OCI-LY7 (cell line): ENCODE data around the gene MAGI1. TPM values are rescaled to one million over a fixed set of nuclear protein-coding genes. Genes with fewer than 3 reads are reported as not detected.

Source experiments
- BruUV-seq: library from RNA; stranded (reverse); fragments of 400-500 nt; replicated peaks from 2 replicates; lab custom pipeline; 2021; lab: Mats Ljungman, UMichigan
- CTCF ChIA-PET: fragments of 300-600 bp; sonication (Branson Sonifier 250); formaldehyde crosslinking; loops from one replicate; lab custom pipeline; 2022; ENCODE audit warnings: antibody characterized with exemption; ENCODE audit not compliant: unreplicated experiment; lab: Charles Lee
- POLR2A ChIA-PET: fragments of 300-600 bp; sonication (Branson Sonifier 250); formaldehyde crosslinking; loops from one replicate; lab custom pipeline; 2022; ENCODE audit warnings: antibody characterized with exemption; lab: Charles Lee
- DNase-seq: peaks from one replicate; pipeline ENCODE4 v3.0.0-alpha.2; 2015; ENCODE audit warnings: low spot score
- H2AFZ ChIP-seq: fragments of 200-600 bp; sonication (generic), shearing (Covaris generic); 2 replicates; pipeline ENCODE4 v1.6.1; 2014; ENCODE audit warnings: mild to moderate bottlenecking, antibody characterized with exemption, low read length, moderate library complexity
- H3K27ac ChIP-seq: fragments of 200-600 bp; sonication (generic); 2 replicates; pipeline ENCODE4 v1.5.1; 2014; ENCODE audit warnings: mixed run types, low read depth, mild to moderate bottlenecking, moderate library complexity, low read length, inconsistent platforms; ENCODE audit not compliant: poor library complexity, severe bottlenecking
- H3K36me3 ChIP-seq: fragments of 200-600 bp; sonication (generic); 2 replicates; pipeline ENCODE4 v1.6.1; 2014; ENCODE audit warnings: mild to moderate bottlenecking, antibody characterized with exemption, low read length, moderate library complexity, mixed read lengths; ENCODE audit not compliant: insufficient read depth
- H3K4me1 ChIP-seq: fragments of 200-600 bp; sonication (generic); 2 replicates; pipeline ENCODE4 v1.5.1; 2014; ENCODE audit warnings: mild to moderate bottlenecking, low read length; ENCODE audit not compliant: insufficient read depth, poor library complexity, severe bottlenecking
- H3K4me2 ChIP-seq: fragments of 200-600 bp; sonication (generic); 2 replicates; pipeline ENCODE4 v1.6.1; 2014; ENCODE audit warnings: mild to moderate bottlenecking, low read length
- H3K4me3 ChIP-seq: fragments of 200-600 bp; sonication (generic); 2 replicates; pipeline ENCODE4 v1.5.1; 2014; ENCODE audit warnings: mild to moderate bottlenecking, low read depth, low read length; ENCODE audit not compliant: poor library complexity, severe bottlenecking
- H3K79me2 ChIP-seq: fragments of 200-600 bp; sonication (generic); 2 replicates; pipeline ENCODE4 v1.6.1; 2016; ENCODE audit warnings: low read depth, mild to moderate bottlenecking, low read length, moderate library complexity, mixed read lengths; ENCODE audit not compliant: insufficient read depth
- H3K9me2 ChIP-seq: fragments of 200-600 bp; sonication (generic); 2 replicates; pipeline ENCODE4 v1.6.1; 2016; ENCODE audit warnings: mild to moderate bottlenecking, low read length, mixed read lengths; ENCODE audit not compliant: insufficient read depth
- H3K9me3 ChIP-seq: fragments of 200-600 bp; sonication (generic); 2 replicates; pipeline ENCODE4 v1.6.1; 2014; ENCODE audit warnings: mild to moderate bottlenecking, mixed run types, low read length, mixed read lengths
- H4K20me1 ChIP-seq: fragments of 200-600 bp; sonication (generic); 2 replicates; pipeline ENCODE4 v1.6.1; 2014; ENCODE audit warnings: mild to moderate bottlenecking, antibody characterized with exemption, low read length, moderate library complexity, mixed read lengths; ENCODE audit not compliant: insufficient read depth
- EZH2phosphoT487 ChIP-seq: fragments of 200-600 bp; sonication (generic); IDR thresholded peaks from 2 replicates; pipeline ENCODE4 v1.6.1; 2018; ENCODE audit warnings: low read depth, borderline replicate concordance, mild to moderate bottlenecking, mixed run types, antibody characterized with exemption, low read length, moderate library complexity, mixed read lengths
- intact Hi-C: fragments of 100-400 bp; cut with micrococcal nuclease; formaldehyde crosslinking; loops from one replicate; pipeline ENCODE4 v1.10.0; 2022; ENCODE audit not compliant: unreplicated experiment
- total RNA-seq, 2 experiments: library from RNA; depleted of rRNA in 1 of 2; stranded (reverse); fragments of >200 nt in 1 of 2; shearing (Covaris generic) in 1 of 2; gene quantifications; 2 replicates each; pipeline ENCODE4 v1.2.3, GENCODE V29; 2014 to 2022
- TF ChIP-seq, protein P1 (sequence below): fragments of 200-600 bp; sonication (generic); conservative IDR thresholded peaks from 2 replicates; pipeline ENCODE4 v1.5.1; 2014; ENCODE audit warnings: mild to moderate bottlenecking, antibody characterized with exemption, low read length, moderate library complexity, mixed read lengths

The MAGI1 gene
- total RNA-seq, 2 experiments from 2014 or later, result 0.63 to 2.5 TPM

DNA sequence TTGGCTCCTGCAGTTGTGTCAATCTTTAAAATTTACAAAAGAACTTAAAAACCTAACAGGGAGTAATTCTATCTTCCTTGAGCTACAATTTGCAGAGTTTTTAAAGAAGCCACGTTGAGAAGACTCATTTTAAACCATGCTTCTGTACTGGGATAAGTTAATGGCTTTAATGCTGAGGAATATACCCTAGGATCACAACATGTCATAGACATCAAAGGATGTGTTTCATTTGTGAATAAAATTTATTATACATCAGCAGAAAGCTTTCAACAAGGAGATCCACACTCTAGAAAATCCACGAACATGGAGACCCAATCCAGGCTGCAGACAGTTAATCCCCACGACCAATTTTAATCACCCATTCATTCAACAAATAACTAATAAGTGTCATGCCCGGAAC lies 297.2 kb downstream of the MAGI1 start:
- H3K4me3 ChIP-seq, result no peak overlapping the region
- DNase-seq, result no peak
- no peaks in the 10 kb centered on the region for H3K9me2 ChIP-seq
- H3K79me2 ChIP-seq, result no peaks in the 10 kb centered on the region
- no peak overlapping the region for H2AFZ ChIP-seq
- intact Hi-C loops, result no loop called here
- BruUV-seq, result no TSS peak
- H3K4me1 ChIP-seq, result no peaks in the 10 kb centered on the region
- H3K9me3 ChIP-seq, result no peaks in the 10 kb centered on the region
- CTCF ChIA-PET, result no interaction called here
- no peaks in the 10 kb centered on the region for H3K36me3 ChIP-seq
- no peak overlapping the region for H3K4me2 ChIP-seq
- POLR2A ChIA-PET, result interaction anchor here (0.7 kb wide), 1 partner anchor 396 kb away, joined by 3 read pairs; no protein-coding TSS in a partner anchor
- no peak for TF ChIP-seq EZH2phosphoT487
- TF ChIP-seq, protein P1, sequence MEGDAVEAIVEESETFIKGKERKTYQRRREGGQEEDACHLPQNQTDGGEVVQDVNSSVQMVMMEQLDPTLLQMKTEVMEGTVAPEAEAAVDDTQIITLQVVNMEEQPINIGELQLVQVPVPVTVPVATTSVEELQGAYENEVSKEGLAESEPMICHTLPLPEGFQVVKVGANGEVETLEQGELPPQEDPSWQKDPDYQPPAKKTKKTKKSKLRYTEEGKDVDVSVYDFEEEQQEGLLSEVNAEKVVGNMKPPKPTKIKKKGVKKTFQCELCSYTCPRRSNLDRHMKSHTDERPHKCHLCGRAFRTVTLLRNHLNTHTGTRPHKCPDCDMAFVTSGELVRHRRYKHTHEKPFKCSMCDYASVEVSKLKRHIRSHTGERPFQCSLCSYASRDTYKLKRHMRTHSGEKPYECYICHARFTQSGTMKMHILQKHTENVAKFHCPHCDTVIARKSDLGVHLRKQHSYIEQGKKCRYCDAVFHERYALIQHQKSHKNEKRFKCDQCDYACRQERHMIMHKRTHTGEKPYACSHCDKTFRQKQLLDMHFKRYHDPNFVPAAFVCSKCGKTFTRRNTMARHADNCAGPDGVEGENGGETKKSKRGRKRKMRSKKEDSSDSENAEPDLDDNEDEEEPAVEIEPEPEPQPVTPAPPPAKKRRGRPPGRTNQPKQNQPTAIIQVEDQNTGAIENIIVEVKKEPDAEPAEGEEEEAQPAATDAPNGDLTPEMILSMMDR, result no peak
- H4K20me1 ChIP-seq, result no peaks in the 10 kb centered on the region
- H3K27ac ChIP-seq, result no peak overlapping the region

DNA sequence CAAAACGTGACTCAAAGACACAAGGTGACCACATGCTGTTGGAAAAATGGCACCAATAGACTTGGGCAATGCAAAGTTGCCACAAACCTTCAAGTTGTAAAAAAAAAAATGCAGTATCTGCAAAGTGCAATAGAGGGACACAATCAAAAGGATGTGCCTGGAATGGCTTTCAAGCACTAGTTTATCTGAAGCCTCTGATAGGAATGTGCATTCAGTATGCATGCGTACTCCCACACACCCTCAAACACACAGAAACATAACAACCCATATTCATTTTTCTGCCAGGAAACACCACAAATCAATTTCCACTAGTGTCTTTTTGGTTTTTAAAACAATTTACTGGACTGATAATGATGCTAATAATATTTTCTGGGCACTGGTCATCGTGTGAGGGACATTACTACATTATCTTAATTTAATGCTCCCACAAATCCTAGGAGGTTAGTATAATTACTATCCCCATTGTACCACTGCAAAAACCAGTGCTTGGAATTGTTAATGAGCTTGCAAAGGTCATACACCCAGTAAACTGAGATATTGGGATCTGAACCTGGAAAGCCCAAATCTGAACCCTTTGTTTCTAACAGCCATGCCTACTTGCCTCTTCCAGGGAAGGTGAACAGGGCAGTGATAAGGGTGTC lies 298.7 kb downstream of the MAGI1 start:
- POLR2A ChIA-PET, result no interaction called here
- H3K4me1 ChIP-seq, result no peaks in the 10 kb centered on the region
- no peaks in the 10 kb centered on the region for H3K36me3 ChIP-seq
- no peak overlapping the region for H2AFZ ChIP-seq
- intact Hi-C loops, result no loop called here
- H3K79me2 ChIP-seq, result no peaks in the 10 kb centered on the region
- CTCF ChIA-PET, result no interaction called here
- no peaks in the 10 kb centered on the region for H3K9me3 ChIP-seq
- TF ChIP-seq EZH2phosphoT487, result no peak
- TF ChIP-seq, protein P1, result no peak
- no peaks in the 10 kb centered on the region for H4K20me1 ChIP-seq
- no peaks in the 10 kb centered on the region for H3K9me2 ChIP-seq
- no peak for DNase-seq
- no peak overlapping the region for H3K27ac ChIP-seq
- no TSS peak for BruUV-seq
- no peak overlapping the region for H3K4me2 ChIP-seq
- H3K4me3 ChIP-seq, result no peak overlapping the region

DNA sequence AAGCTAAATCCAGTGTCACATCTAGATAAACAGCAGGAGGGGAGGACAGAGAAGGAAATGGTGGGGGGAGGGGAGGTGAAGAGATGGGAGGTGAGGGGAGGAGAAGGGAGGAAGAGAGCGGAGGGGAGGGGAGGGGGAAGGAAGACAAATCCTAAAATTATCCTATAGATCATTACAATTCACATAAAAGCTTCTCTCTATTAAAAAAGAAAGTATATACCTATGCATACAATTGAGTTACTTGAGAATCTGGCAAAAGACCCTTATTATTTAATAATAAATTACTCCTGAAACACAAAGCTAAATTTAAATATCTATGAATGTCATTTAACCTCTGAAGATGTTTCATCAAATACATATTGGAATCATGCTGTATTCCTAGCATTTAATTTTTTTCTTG lies 303.9 kb downstream of the MAGI1 start:
- TF ChIP-seq, protein P1, result no peak
- TF ChIP-seq EZH2phosphoT487, result no peak
- no peak overlapping the region for H3K27ac ChIP-seq
- no peaks in the 10 kb centered on the region for H3K9me3 ChIP-seq
- H2AFZ ChIP-seq, result no peak overlapping the region
- H3K79me2 ChIP-seq, result no peaks in the 10 kb centered on the region
- H3K36me3 ChIP-seq, result no peaks in the 10 kb centered on the region
- BruUV-seq, result no TSS peak
- H3K4me1 ChIP-seq, result no peaks in the 10 kb centered on the region
- no peak overlapping the region for H3K4me2 ChIP-seq
- H3K9me2 ChIP-seq, result no peaks in the 10 kb centered on the region
- no peaks in the 10 kb centered on the region for H4K20me1 ChIP-seq
- CTCF ChIA-PET, result interaction anchor here (0.6 kb wide), 2 partner anchors 71 to 563 kb away, joined by 4 to 10 read pairs; no protein-coding TSS in a partner anchor
- intact Hi-C loops, result no loop called here
- no peak overlapping the region for H3K4me3 ChIP-seq
- POLR2A ChIA-PET, result interaction anchor here (0.5 kb wide), 1 partner anchor 41 kb away, joined by 5 read pairs; no protein-coding TSS in a partner anchor
- DNase-seq, result no peak
